Measurements from ENCODE around the gene TPSD1.
"Not testable (repeated sequence)": the region's sequence is repeated elsewhere in the genome, so short reads cannot be mapped to it uniquely, and the experiment has no call there.

The TPSD1 gene

GRCh38 chr16:1262846-1263221 is 7.0 kb downstream of the TPSD1 start:
- peaks cover 8% of the 10 kb centered on the region for H3K4me1 ChIP-seq (ENCODE audit: control insufficient read depth, insufficient read depth, low read length, poor library complexity, severe bottlenecking)
- peaks cover 27% of the 10 kb centered on the region for H3K27me3 ChIP-seq (replicated peaks; ENCODE audit: control insufficient read depth, insufficient read depth, low read length, poor library complexity, severe bottlenecking)
- DNase-seq, result no peak
- no peak overlapping the region for H3K27ac ChIP-seq (ENCODE audit: insufficient read depth, low read length, poor library complexity, severe bottlenecking)
- no peaks in the 10 kb centered on the region for H3K36me3 ChIP-seq (ENCODE audit: control insufficient read depth, insufficient read depth, low read length)
- H3K4me3 ChIP-seq (ENCODE audit: insufficient read depth, low read depth, low read length, poor library complexity, severe bottlenecking), result no peak overlapping the region
- H3K9me3 ChIP-seq (ENCODE audit: control insufficient read depth, low read length), result no peaks in the 10 kb centered on the region

GRCh38 chr16:1263591-1264344 is 7.9 kb downstream of the TPSD1 start:
- Histone ChIP-seq H3K27ac (ENCODE audit: insufficient read depth, low read length, poor library complexity, severe bottlenecking) (no peak overlapping the region), H3K9me3 (ENCODE audit: control insufficient read depth, low read length) (no peaks in the 10 kb centered on the region), H3K36me3 (ENCODE audit: control insufficient read depth, insufficient read depth, low read length) (no peaks in the 10 kb centered on the region), H3K4me1 (ENCODE audit: control insufficient read depth, insufficient read depth, low read length, poor library complexity, severe bottlenecking) (peaks cover 6% of the 10 kb centered on the region), H3K27me3 (replicated peaks; ENCODE audit: control insufficient read depth, insufficient read depth, low read length, poor library complexity, severe bottlenecking) (peaks cover 25% of the 10 kb centered on the region), H3K4me3 (ENCODE audit: insufficient read depth, low read depth, low read length, poor library complexity, severe bottlenecking) (no peak overlapping the region)
- DNase-seq, result no peak

GRCh38 chr16:1264345-1265089 is 8.6 kb downstream of the TPSD1 start:
- no peak overlapping the region for H3K27ac ChIP-seq (ENCODE audit: insufficient read depth, low read length, poor library complexity, severe bottlenecking)
- H3K27me3 ChIP-seq (replicated peaks; ENCODE audit: control insufficient read depth, insufficient read depth, low read length, poor library complexity, severe bottlenecking), result peaks cover 18% of the 10 kb centered on the region
- DNase-seq, result no peak

GRCh38 chr16:1265090-1265630 is 9.3 kb downstream of the TPSD1 start:
- Histone ChIP-seq H3K27ac (ENCODE audit: insufficient read depth, low read length, poor library complexity, severe bottlenecking) (no peak overlapping the region), H3K4me3 (ENCODE audit: insufficient read depth, low read depth, low read length, poor library complexity, severe bottlenecking) (no peak overlapping the region), H3K36me3 (ENCODE audit: control insufficient read depth, insufficient read depth, low read length) (no peaks in the 10 kb centered on the region), H3K27me3 (replicated peaks; ENCODE audit: control insufficient read depth, insufficient read depth, low read length, poor library complexity, severe bottlenecking) (peaks cover 12% of the 10 kb centered on the region), H3K4me1 (ENCODE audit: control insufficient read depth, insufficient read depth, low read length, poor library complexity, severe bottlenecking) (no peaks in the 10 kb centered on the region), H3K9me3 (ENCODE audit: control insufficient read depth, low read length) (no peaks in the 10 kb centered on the region)
- no peak for DNase-seq

More at GRCh38 chr16:1264345-1265089, 8.6 kb downstream of the TPSD1 start:
- no peaks in the 10 kb centered on the region for H3K9me3 ChIP-seq (ENCODE audit: control insufficient read depth, low read length)
- H3K4me3 ChIP-seq (ENCODE audit: insufficient read depth, low read depth, low read length, poor library complexity, severe bottlenecking), result no peak overlapping the region
- H3K4me1 ChIP-seq (ENCODE audit: control insufficient read depth, insufficient read depth, low read length, poor library complexity, severe bottlenecking), result no peaks in the 10 kb centered on the region
- no peaks in the 10 kb centered on the region for H3K36me3 ChIP-seq (ENCODE audit: control insufficient read depth, insufficient read depth, low read length)

- Histone ChIP-seq H3K4me3 (ENCODE audit: insufficient read depth, low read depth, low read length, poor library complexity, severe bottlenecking) (no peak overlapping the region), H3K36me3 (ENCODE audit: control insufficient read depth, insufficient read depth, low read length) (no peaks in the 10 kb centered on the region), H3K9me3 (ENCODE audit: control insufficient read depth, low read length) (no peaks in the 10 kb centered on the region), H3K27ac (ENCODE audit: insufficient read depth, low read length, poor library complexity, severe bottlenecking) (no peak overlapping the region), H3K27me3 (replicated peaks; ENCODE audit: control insufficient read depth, insufficient read depth, low read length, poor library complexity, severe bottlenecking) (peaks cover 6% of the 10 kb centered on the region), H3K4me1 (ENCODE audit: control insufficient read depth, insufficient read depth, low read length, poor library complexity, severe bottlenecking) (no peaks in the 10 kb centered on the region)
- DNase-seq, result no peak
Measured at GRCh38 chr16:1265826-1266225, 10.0 kb downstream of the TPSD1 start.

- H3K27ac ChIP-seq (ENCODE audit: insufficient read depth, low read length, poor library complexity, severe bottlenecking); H3K9me3 ChIP-seq (ENCODE audit: control insufficient read depth, low read length); H3K36me3 ChIP-seq (ENCODE audit: control insufficient read depth, insufficient read depth, low read length); H3K4me1 ChIP-seq (ENCODE audit: control insufficient read depth, insufficient read depth, low read length, poor library complexity, severe bottlenecking); H3K27me3 ChIP-seq (replicated peaks; ENCODE audit: control insufficient read depth, insufficient read depth, low read length, poor library complexity, severe bottlenecking); DNase-seq; H3K4me3 ChIP-seq (ENCODE audit: insufficient read depth, low read depth, low read length, poor library complexity, severe bottlenecking): not testable (repeated sequence)
Measured at GRCh38 chr16:1269418-1269817, 13.5 kb downstream of the TPSD1 start.

- Histone ChIP-seq H3K4me3 (ENCODE audit: insufficient read depth, low read depth, low read length, poor library complexity, severe bottlenecking) (no peak overlapping the region), H3K4me1 (ENCODE audit: control insufficient read depth, insufficient read depth, low read length, poor library complexity, severe bottlenecking) (no peaks in the 10 kb centered on the region), H3K27me3 (replicated peaks; ENCODE audit: control insufficient read depth, insufficient read depth, low read length, poor library complexity, severe bottlenecking) (peaks cover 4% of the 10 kb centered on the region), H3K36me3 (ENCODE audit: control insufficient read depth, insufficient read depth, low read length) (no peaks in the 10 kb centered on the region), H3K9me3 (ENCODE audit: control insufficient read depth, low read length) (no peaks in the 10 kb centered on the region), H3K27ac (ENCODE audit: insufficient read depth, low read length, poor library complexity, severe bottlenecking) (no peak overlapping the region)
- DNase-seq, result no peak
Measured at GRCh38 chr16:1271380-1271723, 15.5 kb downstream of the TPSD1 start.

GRCh38 chr16:1271724-1272413 is 16.0 kb downstream of the TPSD1 start:
- not testable (repeated sequence) for H3K36me3 ChIP-seq (ENCODE audit: control insufficient read depth, insufficient read depth, low read length); H3K27ac ChIP-seq (ENCODE audit: insufficient read depth, low read length, poor library complexity, severe bottlenecking); H3K27me3 ChIP-seq (replicated peaks; ENCODE audit: control insufficient read depth, insufficient read depth, low read length, poor library complexity, severe bottlenecking); H3K4me1 ChIP-seq (ENCODE audit: control insufficient read depth, insufficient read depth, low read length, poor library complexity, severe bottlenecking); H3K9me3 ChIP-seq (ENCODE audit: control insufficient read depth, low read length); DNase-seq; H3K4me3 ChIP-seq (ENCODE audit: insufficient read depth, low read depth, low read length, poor library complexity, severe bottlenecking)

- H3K27ac ChIP-seq (ENCODE audit: insufficient read depth, low read length, poor library complexity, severe bottlenecking), result no peak overlapping the region
- no peaks in the 10 kb centered on the region for H3K36me3 ChIP-seq (ENCODE audit: control insufficient read depth, insufficient read depth, low read length)
- peaks cover 11% of the 10 kb centered on the region for H3K27me3 ChIP-seq (replicated peaks; ENCODE audit: control insufficient read depth, insufficient read depth, low read length, poor library complexity, severe bottlenecking)
- DNase-seq, result no peak
- H3K4me1 ChIP-seq (ENCODE audit: control insufficient read depth, insufficient read depth, low read length, poor library complexity, severe bottlenecking), result no peaks in the 10 kb centered on the region
- no peak overlapping the region for H3K4me3 ChIP-seq (ENCODE audit: insufficient read depth, low read depth, low read length, poor library complexity, severe bottlenecking)
- H3K9me3 ChIP-seq (ENCODE audit: control insufficient read depth, low read length), result no peaks in the 10 kb centered on the region
Measured at GRCh38 chr16:1272453-1273198, 16.8 kb downstream of the TPSD1 start.

Data from effector memory CD4-positive, alpha-beta T cell (primary cell).